HL-60 (cell line): ENCODE measurements around the gene DUSP23.

ENCODE experiments used
- POLR2AphosphoS5 ChIP-seq: IDR thresholded peaks from 2 replicates; pipeline ENCODE4 v1.6.1; 2012; ENCODE audit warnings: low read depth
- TF ChIP-seq, protein P1 (sequence below): IDR thresholded peaks from one replicate; pipeline ENCODE4 v1.5.1; 2011; ENCODE audit warnings: low read length, control low read depth, inconsistent platforms; ENCODE audit not compliant: insufficient read depth
- TF ChIP-seq, protein P2 (sequence below): IDR thresholded peaks from 2 replicates; pipeline ENCODE4 v1.6.1; 2012; ENCODE audit warnings: low read depth; ENCODE audit not compliant: insufficient replicate concordance

DNA sequence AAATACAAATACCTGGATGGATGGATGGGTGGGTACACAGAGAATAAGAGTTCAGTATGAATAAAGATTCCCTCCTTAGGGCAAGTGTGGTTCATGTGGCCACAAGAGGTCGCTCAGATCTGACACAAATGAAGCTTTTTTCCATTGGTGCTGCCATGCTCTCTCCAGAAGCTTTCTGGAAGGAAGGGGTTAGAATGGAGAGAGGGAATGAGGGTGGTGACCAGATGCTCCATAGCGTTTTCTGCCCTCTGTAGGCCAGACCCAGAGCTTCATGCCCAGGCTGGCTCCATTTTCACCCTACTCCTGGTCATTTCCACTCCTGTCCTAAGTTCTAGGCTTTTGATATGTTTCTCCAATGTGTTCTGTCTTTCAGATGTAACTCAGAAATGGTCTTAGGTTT lies 18.1 kb downstream of the DUSP23 start:
- TF ChIP-seq, protein P1, sequence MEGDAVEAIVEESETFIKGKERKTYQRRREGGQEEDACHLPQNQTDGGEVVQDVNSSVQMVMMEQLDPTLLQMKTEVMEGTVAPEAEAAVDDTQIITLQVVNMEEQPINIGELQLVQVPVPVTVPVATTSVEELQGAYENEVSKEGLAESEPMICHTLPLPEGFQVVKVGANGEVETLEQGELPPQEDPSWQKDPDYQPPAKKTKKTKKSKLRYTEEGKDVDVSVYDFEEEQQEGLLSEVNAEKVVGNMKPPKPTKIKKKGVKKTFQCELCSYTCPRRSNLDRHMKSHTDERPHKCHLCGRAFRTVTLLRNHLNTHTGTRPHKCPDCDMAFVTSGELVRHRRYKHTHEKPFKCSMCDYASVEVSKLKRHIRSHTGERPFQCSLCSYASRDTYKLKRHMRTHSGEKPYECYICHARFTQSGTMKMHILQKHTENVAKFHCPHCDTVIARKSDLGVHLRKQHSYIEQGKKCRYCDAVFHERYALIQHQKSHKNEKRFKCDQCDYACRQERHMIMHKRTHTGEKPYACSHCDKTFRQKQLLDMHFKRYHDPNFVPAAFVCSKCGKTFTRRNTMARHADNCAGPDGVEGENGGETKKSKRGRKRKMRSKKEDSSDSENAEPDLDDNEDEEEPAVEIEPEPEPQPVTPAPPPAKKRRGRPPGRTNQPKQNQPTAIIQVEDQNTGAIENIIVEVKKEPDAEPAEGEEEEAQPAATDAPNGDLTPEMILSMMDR: peak; percentile 74
- no peak for TF ChIP-seq POLR2AphosphoS5
- TF ChIP-seq, protein P2, sequence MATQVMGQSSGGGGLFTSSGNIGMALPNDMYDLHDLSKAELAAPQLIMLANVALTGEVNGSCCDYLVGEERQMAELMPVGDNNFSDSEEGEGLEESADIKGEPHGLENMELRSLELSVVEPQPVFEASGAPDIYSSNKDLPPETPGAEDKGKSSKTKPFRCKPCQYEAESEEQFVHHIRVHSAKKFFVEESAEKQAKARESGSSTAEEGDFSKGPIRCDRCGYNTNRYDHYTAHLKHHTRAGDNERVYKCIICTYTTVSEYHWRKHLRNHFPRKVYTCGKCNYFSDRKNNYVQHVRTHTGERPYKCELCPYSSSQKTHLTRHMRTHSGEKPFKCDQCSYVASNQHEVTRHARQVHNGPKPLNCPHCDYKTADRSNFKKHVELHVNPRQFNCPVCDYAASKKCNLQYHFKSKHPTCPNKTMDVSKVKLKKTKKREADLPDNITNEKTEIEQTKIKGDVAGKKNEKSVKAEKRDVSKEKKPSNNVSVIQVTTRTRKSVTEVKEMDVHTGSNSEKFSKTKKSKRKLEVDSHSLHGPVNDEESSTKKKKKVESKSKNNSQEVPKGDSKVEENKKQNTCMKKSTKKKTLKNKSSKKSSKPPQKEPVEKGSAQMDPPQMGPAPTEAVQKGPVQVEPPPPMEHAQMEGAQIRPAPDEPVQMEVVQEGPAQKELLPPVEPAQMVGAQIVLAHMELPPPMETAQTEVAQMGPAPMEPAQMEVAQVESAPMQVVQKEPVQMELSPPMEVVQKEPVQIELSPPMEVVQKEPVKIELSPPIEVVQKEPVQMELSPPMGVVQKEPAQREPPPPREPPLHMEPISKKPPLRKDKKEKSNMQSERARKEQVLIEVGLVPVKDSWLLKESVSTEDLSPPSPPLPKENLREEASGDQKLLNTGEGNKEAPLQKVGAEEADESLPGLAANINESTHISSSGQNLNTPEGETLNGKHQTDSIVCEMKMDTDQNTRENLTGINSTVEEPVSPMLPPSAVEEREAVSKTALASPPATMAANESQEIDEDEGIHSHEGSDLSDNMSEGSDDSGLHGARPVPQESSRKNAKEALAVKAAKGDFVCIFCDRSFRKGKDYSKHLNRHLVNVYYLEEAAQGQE: no peak
